HL-60/S4 treated with phorbol 12-myristate 13-acetate at 8.2 ng/mL for 4 days and 3 days (cell line): ENCODE results near the gene FGF11.
"Not testable (repeated sequence)": the region's sequence is repeated elsewhere in the genome, so short reads cannot be mapped to it uniquely, and the experiment has no call there.

Experiments
- in situ Hi-C: fragments of 300-500 bp; cut with MboI; formaldehyde crosslinking; loops from 2 replicates; pipeline ENCODE4 v1.15.0; 2022; ENCODE audit warnings: low sequenced_read_pairs

FGF11 gene

DNA sequence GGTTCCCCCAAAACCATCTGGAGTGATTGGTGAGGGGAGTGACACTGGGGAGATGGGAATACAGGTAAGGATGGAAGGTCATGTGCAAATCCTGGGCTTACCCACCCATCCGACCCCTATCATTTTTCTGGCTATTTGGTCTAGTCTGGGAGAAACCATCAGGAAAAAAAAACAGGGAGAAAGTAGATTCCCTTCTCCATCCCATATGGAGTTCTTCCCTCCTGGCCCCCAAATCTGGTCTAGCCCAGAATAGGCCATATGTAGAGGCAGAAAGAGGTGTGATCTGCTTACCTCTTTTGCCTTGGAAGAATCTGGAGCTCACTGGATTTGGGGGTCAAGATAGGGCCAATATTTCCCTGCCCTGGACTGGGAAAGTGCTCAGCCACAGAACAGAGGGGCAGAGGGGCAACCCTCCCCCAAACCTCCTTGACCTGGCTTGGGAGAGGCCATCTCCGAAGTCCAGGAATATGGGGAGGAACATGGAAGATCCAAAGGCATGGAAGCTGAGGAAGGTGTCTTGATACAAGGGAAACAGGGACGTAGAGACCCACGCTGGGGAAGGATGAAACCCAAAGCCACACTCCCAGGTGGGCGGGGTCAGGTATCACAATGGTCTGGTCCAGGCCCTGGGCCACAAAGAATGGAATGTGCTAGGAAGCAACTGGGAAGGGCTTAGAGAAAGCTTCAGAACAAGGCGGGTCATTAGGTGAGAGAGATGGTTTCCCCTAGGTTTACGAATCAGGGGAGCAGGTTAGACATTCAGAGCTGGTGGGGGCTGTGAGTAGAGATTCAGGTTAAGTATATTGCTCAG, 21.7 kb downstream of the FGF11 start:
- in situ Hi-C loops: no loop called here

DNA sequence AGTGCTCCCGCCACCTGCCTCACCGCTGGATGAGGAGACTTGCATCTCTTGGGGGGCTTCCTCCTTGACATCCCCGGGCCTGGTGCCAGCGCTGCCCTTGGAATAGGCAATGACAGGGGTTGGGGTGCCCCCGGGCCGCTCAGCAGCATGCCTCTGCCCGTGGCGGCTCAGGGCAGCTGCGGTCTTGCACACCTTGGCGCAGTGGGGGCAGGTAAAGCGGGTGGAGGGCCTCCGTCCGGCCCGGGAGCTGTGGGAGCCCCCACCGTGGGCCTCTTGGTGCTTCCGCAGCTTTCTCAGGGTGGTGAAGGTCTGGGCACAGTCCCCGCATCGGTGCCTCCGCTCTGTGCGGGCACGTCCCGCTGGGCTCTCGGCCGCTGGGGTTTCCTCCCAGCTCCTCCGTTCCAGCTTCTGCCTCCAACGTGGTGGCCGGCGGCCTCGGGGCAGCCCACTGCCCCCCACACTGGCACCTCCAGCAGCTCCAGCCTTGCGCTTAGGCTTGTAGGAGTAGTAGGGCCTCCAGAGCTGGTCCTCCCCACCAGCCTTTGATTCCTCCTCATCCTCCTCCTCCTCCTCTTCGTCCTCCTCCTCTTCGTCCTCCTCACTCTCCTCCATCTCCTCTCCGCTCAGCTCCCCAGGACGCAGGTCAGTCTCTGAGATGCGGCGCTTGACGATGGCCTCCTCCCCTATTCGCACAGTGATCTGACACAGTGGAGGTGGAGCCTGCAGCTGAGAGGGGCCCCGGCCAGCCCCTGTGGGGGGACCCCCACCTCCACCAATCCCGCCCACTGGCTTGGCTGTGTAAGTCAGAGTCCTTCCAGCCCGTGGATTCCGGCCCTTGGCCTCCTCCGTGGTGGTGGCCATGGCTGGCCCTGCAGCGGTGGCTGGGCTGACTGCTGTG, 23.4 kb downstream of the FGF11 start:
- in situ Hi-C loops: no loop called here

DNA sequence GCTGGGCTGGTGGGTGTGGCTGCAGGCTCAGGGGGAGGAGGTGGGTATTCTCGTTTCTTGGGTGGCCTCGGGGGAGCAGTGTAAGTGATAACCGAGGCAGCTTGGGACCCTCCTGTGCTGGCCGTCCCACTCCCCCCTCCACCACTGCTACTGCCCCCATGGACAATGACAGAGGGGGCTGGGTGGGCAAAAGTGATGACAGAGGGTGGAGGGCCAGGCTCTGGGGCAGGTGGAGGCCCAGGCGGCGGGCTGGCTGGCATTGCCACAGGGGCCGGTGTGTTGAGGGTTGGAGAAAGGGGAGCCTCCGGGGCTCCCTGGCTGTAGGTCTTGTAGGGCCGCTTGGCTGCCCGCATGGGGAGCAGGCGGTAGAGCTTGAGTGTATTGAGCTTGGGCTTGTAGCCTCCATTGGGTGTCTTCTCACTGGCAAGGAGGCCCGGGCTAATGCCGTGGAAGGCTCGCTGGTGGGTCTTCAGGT, 24.1 kb downstream of the FGF11 start:
- in situ Hi-C loops: no loop called here

DNA sequence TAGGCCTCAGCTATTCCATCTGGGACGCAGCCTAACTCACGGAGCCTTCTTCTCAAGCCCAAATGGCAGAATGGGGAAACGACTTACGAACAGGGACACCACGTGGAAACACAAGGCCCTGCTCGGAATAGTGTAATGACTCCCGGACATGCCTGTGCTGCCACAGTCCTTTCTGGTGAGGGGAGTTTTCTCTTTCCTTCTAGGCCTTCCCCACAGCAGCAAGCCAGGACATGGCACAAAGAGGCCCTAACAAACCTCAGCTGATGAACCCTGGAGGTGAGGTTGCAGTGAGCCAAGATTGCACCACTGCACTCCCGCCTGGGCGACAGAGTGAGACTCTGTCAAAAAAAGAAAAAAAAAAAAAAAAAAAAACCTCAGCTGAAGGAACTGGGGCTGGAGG, 24.8 kb downstream of the FGF11 start:
- in situ Hi-C loops: no loop called here

DNA sequence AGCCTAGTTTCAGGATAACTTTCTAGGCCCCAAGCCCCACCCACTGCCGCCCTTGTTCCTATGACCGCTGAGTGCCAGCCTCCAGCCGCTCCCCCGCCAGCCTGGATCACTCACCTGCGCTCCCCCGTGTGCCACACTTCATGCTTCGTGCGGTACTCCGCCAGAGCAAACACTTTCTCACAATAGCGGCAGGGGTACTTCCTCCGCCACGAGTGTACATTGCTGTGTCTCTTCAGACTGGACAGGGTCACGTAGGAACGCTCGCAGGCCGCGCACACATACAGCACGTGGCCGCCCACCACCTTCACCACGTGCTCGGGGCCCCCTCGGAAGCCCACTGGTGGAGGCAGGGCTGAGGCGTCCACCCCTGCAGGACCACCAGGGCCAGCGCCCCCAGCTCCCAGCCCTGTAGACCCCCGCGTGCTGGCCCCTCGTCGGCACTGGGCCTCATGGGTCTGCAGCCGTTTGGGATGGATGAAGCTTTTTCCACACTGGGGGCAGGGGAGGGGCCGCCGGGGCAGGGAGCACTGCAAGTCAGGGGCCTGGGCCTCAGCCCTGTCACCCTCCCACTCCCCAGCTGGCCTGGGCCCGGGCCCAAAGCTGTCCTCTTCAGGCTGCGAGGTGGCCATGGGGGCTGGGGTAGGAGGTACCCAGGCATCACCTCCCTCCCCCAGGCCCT, 26.4 kb downstream of the FGF11 start:
- in situ Hi-C loops: no loop called here

DNA sequence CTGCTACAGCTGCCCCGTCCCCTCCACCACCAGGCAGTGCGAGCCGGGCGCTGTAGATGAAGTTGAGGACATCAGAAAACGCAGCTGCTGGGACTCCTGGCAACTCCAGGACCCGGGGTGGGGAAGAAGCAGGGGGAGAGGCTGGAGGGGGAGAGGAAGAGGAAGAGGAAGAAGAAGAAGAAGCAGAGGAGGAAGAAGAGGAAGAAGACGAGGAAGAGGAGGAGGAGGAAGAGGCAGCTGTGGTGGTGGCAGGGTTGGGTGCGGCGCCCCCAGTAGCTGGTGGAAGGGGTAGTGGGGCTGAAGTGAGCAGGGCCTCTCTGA, 27.0 kb downstream of the FGF11 start:
- in situ Hi-C loops: no loop called here

DNA sequence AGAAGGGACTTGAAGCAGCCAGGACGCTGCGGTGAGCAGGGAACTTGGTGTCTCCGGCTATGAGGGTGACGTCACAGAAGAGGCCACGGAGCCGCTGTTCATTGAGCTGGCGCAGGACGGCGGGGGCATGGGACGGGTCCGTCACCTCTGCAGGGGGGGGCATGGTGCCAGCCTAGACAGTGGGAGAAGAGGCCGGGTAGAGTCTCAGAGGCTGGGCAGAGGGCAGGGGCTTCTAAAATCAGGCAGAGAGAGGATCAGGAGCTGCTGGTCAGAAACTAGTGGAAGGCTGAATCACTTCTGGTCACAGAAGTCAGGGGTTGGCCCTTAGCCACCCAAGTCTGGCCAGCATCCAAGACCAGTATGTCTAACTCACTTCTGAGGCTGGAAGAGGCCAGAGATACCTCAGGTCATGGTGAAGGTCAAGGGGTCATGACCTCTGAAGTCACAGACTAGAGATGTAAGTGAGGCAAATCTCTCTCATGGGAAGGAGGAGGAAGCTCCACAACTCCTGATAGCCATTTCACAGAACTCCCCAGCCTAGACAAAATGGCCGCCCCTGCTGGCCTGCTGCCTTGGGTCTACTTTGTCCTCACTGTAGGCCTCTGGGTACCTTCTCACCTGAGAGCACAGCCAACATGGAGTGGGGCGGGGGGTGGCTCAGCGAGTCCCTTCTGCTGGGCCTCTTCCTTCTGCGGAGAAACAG, 27.5 kb downstream of the FGF11 start:
- in situ Hi-C loops: no loop called here

DNA sequence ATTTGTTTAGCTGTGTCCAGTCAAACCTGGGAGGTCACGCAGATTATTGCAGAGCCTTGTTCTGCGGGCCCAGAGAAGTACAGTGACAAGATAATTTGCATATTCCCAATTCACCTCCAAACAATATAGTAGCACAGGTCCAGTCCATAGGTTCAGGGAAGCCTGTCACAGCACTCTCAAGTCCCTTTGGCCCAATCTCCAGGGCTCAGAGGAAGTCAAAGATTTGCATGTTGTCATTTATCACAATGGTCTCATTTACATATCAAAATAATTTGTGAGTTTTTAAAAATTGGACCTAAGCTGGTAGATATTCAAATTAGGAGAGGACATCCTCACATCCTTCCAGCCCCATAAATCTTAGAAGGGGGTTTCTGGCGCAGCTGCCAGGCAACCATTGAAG, 28.2 kb downstream of the FGF11 start:
- in situ Hi-C loops: no loop called here

DNA sequence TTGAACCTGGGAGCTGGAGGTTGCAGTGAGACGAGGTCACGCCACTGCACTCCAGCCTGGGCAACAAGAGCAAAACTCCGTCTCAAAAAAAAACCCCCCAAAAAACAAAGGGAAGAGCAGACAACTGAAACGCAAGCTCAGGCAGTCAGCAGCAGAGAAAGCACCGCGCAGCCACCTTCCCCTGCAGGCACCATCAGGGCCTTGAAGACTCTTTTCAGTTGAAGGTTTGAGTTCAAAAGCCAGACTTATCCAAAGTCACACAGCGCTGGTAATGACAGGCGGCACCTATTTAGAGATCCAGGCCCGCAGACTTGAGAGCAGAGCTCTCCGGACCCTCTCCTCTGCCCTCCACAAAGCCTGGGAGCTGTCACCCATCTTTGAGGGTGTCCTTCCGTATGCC, 29.0 kb downstream of the FGF11 start:
- in situ Hi-C loops: no loop called here

DNA sequence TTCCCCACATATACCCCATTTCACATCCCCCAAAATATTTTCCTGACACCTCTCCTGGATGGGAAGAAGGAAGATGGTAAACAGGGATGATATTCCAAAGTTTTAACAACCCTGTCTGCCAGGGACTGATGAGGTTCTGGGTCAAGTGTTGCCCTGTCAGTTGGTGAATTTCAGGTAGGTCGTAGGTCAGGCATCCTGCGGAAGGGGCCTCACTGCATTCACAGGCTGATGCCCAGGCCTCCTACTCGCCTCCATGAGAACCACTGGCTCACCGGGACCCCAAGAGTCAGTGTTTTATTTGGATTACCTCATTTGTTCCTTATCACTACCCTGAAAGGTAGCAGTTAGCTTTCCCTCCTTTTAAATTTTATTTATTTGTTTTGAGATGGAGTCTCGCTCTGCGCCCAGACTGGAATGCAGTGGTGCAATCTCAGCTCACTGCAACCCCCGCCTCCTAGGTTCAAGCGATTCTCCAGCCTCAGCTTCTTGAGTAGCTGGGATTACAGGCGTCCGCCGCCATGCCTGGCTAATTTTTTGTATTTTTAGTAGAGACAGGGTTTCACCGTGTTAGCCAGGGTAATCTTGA, 29.6 kb downstream of the FGF11 start:
- in situ Hi-C loops: no loop called here

DNA sequence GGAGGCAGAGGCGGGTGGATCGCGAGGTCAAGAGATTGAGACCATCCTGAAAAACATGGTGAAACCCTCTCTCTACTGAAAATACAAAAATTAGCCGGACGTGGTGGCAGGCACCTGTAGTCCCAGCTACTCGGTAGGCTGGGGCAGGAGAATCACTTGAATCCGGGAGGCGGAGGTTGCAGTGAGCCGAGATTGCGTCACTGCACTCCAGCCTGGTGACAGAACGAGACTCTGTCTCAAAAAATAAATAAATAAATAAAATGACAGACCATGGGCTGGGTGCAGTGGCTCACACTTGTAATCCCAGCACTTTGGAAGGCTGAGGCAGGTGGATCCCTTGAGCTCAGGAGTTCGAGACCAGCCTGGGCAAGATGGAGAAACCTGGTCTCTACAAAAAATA, 30.5 kb downstream of the FGF11 start:
- in situ Hi-C loops: not testable (repeated sequence)

DNA sequence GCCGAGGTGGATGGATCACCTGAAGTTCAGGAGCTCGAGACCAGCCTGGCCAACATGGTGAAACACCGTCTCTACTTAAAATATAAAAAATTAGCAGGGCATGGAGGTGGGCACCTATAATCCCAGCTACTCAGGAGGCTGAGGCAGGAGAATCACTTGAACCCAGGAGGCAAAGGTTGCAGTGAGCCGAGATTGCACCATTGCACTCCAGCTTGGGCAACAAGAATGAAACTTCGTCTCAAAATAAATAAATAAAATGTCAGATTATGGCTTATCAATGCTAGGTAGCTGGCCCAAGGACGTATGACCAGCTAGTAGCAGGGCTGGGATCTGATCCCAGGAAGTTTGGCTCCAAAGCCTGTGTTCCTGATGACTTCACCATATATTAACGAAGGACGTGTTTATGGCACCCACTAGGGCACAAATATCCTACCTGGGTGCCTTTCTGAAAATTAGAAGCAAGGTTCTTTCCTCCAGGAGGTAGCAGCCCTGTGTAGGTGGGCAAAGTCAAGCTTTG, 31.2 kb downstream of the FGF11 start:
- in situ Hi-C loops: not testable (repeated sequence)

DNA sequence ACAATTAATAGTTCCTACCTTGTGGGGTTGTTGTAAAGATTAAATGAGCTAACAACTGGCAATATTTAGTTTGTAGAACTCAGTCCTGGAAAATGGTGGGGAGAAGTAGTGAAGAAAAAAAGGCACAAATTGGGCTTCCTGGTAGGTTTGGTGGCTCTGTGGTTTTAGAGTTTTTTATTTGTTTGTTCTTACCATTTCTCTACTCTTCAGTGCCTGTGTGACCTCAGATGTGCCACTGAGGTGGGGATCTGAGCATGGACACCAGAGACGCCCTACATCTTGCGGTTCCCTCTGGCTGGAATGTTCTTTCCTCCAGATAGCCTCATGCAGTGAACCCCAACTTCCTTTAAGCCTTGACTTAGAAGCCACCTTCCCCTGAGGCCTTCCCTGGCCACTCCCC, 32.4 kb downstream of the FGF11 start:
- in situ Hi-C loops: no loop called here

DNA sequence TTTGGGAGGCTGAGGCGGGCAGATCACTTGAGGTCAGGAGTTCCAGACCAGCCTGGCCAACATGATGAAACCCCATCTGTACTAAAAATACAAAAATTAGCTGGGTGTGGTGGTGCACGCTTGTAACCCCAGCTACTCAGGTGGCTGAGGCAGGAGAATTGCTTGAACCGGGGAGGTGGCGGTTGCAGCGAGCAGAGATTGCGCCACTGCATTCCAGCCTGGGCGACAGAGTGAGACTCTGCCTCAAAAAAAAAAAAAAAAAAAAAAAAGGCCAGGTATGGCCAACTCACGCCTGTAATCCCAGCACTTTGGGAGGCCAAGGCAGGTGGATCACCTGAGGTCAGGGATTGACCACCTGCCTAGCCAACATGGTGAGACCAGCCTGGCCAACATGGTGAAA, 35.5 kb downstream of the FGF11 start:
- in situ Hi-C loops: not testable (repeated sequence)

DNA sequence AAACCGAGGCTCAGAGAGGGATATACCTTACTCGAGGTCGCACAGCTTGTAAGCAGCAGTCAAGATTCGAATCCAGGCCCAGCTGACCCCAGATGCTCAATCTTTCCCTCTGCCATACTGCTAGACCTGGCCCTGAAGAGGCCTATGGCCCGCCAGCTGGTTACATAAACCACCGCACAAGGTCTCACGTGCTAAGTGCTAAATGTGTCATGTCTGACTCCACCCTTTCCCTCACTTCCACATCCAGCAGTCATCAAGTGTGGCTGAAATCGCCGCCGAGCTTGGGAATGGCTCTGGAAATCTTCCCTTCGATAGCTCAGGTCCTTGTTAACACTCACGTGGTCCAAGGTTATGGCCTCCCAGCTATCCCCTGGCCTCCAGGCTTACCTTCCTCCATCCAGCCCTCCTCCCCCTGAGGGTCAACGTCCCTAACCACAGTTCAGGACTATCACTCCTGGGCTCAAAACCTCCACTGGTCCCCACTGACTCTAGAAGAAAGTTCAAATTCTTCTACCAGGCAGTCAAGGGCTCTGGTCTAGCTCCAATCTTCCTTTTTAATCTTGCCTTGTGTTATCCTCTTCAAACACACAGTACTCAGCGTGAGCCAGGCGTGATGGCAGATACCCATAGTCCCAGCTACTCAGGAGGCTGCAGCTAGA, 36.6 kb downstream of the FGF11 start:
- in situ Hi-C loops: no loop called here

DNA sequence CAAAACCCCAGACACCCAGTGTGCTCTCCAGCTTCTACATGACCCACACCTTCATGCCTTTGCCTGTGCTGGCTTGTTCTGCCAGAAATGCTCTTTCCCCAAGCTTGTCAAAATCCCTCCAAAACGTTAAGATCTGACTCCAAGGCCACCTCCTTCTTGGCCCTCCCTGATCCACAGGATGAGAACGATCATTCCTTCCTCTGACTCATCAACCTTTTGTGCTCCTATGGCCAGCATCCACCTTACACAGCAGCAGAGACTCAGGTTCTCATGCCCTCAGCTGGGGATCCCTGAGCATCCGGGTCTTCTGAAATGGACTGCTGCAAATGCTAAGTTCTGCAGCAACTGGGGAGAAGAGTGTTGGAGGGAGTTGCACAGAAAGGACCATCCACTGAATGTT, 37.2 kb downstream of the FGF11 start:
- in situ Hi-C loops: no loop called here

DNA sequence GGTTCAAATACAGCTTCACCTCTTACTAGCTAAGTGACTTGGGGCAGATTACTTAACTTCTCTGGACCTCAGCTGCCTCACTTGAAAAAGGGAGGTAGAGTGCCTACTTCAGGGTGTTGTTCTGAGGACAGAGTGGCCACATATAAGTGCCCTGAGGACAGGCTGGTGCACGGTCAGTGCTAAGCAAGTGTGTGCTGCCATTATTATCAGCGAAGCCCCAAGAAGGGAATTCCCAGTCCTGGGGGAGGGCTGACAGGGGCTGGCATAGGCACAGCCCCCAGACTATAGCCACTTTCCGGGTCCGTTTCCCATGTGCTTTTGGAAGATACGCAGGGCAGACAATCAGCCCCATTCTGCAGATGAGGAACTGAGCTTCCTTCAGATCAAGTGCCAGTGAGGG, 37.6 kb downstream of the FGF11 start:
- in situ Hi-C loops: no loop called here

DNA sequence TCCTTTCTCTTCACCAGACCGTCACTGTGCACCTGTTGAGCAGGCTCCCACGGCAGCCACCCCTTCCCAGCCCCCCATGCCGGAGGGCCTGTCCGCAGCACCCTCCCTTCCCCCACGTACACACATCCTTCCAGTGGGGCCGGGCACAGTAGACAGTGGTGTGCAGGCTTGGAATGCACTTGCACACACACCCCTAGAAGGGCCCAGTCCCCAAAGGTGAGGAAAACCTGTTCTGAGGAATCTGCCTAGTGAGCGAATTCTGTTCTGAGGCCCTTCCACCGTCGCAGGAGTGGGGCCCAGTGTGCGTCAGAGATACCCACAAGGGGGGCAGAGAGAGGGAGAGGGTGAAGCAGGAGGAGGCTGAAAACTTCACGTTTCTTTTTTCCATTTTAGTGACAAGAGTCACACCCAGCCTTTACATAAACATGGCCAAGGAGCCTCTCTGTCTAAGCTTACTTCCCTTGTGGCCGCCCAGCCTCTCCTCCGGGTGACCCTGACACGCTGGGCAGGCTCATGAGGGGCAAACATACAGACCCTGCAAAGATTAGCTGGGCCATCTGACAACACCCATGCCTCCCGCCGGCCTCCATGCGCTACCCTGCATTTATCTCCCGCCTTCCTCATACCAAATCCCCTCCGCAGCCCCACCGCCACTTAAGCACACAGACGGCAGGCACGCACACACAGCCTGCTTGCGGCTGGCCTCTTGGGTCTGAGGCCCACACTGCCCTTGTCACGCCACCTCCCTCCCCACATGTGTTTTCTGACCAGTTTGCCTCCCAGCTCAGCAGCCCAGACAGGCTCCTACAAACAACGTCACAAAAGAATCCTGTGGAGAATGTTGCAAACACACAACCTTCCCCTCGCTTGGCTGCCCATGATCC, 38.3 kb downstream of the FGF11 start:
- in situ Hi-C loops: no loop called here
